GM21529 (cell line): Measurements from ENCODE around the gene CACNA1G.

ENCODE experiments used
- ATAC-seq: cut with Tn5 transposase; IDR thresholded peaks from one replicate; pipeline ENCODE4 v1.9.1; 2021; ENCODE audit not compliant: unreplicated experiment

The CACNA1G gene

DNA sequence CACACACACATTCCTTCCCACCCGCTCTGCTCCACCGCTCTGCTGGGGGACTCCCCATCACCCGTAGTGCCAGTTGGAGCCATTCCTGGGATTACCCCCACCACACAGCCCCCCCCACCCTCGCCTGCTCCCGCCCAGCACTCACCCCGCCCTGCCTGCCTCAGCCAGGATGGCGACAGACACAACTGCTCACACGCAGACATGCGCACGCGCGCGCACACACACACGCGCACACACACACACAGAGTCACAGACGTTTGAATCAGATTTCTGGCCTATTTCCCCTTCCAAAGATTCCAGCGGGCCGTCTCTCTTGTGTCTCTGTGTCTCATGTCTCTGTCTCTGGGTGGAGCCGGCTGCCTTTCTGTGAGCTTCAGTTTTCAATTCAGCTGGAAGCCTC lies 4.4 kb downstream of the CACNA1G start:
- no peak for ATAC-seq

GRCh38 chr17:50565402-50566350 lies 5.2 kb downstream of the CACNA1G start:
- ATAC-seq, result no peak

DNA sequence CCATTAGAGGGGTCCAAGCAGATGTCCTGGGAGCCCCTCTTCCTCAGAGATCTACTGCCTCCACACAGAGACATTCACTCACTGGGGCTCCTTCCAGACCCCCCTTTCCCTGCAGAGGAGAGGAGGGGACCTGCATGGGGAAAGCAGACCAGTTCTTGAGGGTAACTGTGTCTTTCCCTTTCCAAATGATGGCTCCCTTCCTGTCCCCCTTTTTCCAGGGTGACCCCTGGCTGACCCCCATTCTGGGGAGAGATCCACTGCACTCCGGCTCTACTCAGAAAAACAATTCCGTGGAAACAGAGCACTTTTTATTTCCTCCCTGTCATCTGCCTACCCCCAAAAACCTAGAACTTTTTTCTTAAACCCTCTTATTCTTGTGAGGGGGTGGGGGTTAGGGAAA lies 6.4 kb downstream of the CACNA1G start:
- no peak for ATAC-seq

DNA sequence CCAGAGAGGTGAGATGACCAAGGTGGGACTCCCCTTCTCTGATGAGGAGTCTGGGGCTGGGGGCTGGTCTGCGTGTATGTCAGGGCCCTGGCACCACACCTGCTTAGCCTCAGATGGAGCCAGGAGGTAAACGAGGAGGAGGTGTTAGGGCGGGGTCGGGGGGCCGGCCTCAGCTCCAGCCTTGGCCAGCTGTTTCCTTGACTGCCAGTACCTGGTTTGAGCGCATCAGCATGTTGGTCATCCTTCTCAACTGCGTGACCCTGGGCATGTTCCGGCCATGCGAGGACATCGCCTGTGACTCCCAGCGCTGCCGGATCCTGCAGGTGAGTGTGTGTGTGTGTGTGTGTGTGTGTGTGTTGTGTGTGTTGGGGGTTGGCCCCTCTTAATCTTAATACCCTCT lies 8.1 kb downstream of the CACNA1G start:
- no peak for ATAC-seq

- no peak for ATAC-seq
Measured at GRCh38 chr17:50569592-50569991, 9.1 kb downstream of the CACNA1G start.

DNA sequence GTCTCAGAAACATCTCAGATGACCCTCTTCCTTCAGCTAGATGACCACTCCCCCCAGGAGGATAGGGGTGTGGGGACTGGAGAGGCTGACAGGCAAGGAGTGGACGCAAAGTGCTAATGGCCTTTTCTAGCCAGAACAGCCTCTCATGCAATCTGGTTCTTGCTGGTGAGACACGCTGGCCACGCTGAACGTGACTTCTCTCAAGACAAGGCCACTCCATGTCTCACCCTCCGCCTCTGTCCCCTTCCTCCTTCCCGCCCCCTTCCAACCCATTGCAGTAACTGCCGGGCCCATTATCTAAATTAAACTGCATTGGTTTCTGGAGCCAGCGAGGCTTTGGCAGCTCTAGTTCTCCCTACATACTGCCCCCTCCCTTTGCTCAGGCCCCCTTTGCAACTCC lies 9.5 kb downstream of the CACNA1G start:
- ATAC-seq, result no peak

DNA sequence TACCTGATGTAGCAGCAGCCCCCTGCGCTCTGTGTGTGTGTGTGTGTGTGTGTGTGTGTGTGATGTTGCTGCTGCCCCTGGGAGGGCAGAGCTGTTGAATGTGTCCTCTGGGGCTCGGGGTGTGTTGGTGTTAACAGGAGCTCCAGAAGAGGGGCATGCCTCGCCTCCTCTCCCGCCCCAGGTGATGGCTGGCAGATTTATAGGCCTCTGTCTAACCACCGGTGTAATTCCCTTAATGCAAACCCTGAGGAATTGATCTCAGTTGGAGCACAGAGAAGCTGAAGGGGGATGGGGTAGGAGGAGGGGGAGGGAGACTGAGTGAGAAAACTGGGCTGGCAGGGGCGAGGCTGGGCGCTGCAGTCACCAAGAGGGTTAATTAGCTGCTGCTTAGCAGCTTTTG lies 10.0 kb downstream of the CACNA1G start:
- no peak for ATAC-seq

- ATAC-seq, result no peak
Measured at GRCh38 chr17:50571681-50572080, 11.2 kb downstream of the CACNA1G start.

- no peak for ATAC-seq
Measured at GRCh38 chr17:50572541-50572940, 12.0 kb downstream of the CACNA1G start.

GRCh38 chr17:50573866-50574611 lies 13.5 kb downstream of the CACNA1G start:
- ATAC-seq, result no peak

- no peak for ATAC-seq
Measured at GRCh38 chr17:50575581-50576210, 15.2 kb downstream of the CACNA1G start.

GRCh38 chr17:50576864-50577263 lies 16.3 kb downstream of the CACNA1G start:
- no peak for ATAC-seq

DNA sequence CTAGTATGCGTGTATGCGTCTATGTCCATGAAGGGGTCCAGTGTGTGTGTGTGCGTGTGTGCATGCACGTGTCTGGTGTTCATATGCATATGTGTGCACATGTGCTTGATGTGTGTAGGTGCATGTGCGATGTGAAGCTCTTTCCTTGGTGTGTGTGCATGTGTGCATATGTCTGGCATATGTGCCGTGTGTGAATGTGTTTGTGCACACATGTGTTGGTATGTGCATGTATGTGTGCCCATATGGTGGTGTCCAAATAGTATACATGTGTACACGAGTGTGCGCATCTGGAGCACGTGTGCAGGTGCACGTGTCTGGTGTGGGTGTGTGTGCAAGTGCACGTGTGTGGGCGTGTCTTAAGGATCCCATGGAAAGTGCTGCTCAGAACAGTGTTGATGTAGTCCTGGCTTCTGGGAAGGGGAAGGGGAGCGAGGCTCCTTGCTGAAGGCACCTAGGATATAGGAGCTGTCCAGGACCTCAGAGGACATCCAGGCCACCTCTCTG lies 17.0 kb downstream of the CACNA1G start:
- ATAC-seq, result no peak

GRCh38 chr17:50578173-50578572 lies 17.7 kb downstream of the CACNA1G start:
- no peak for ATAC-seq

- ATAC-seq, result no peak
Measured at GRCh38 chr17:50579399-50579798, 18.9 kb downstream of the CACNA1G start.

DNA sequence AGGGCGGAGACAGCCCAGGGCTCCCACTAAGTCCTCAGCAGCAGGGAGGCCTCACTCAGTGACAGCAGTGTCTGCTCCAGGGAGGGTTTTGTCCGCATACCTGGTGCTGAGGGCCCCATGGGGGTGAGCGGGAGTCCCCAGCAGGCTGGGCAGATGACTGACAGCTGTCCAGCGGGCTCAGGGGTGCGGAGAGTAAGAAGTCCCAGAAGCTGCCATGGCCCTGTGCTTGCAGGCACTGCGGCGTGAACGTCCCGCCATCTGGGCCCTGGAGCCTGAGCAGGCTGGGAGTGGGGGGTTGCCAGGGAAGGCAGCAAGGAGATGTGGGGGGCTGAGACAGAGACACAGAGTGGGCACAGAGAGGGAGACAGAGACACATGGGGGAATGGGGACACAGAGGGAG lies 20.1 kb downstream of the CACNA1G start:
- ATAC-seq, result no peak

- ATAC-seq, result no peak
Measured at GRCh38 chr17:50581316-50581715, 20.8 kb downstream of the CACNA1G start.

- no peak for ATAC-seq
Measured at GRCh38 chr17:50582741-50583140, 22.2 kb downstream of the CACNA1G start.

GRCh38 chr17:50583641-50584040 lies 23.1 kb downstream of the CACNA1G start:
- no peak for ATAC-seq

DNA sequence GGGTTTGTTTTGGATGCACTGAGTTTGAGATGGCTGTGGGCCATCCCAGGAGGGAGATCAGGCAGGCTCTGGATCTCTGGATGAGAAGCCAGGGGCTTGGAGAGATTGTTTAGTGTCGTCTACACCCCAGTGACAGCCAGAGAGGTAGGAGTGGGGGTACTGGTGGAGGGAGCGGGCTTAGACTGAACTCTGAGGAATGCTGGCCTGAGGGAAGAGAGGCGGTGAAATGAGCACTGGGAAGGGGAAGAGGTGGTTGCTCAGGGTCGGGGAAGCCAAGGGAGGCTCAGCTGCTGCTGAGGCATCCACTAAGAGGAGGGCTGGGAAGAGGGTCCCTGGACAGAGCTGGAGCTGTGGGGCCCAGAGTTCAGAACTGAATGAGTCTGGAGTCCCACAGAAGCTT lies 23.6 kb downstream of the CACNA1G start:
- ATAC-seq, result no peak

- no peak for ATAC-seq
Measured at GRCh38 chr17:50584749-50585148, 24.2 kb downstream of the CACNA1G start.
